ENCODE data around the gene PRKACB. TPM values are rescaled to one million over a fixed set of nuclear protein-coding genes. Genes with fewer than 3 reads are reported as not detected.

The PRKACB gene
- total RNA-seq, 4 donors from 2014 or later: 37.4 to 57.7 (median 50.9) TPM

DNA sequence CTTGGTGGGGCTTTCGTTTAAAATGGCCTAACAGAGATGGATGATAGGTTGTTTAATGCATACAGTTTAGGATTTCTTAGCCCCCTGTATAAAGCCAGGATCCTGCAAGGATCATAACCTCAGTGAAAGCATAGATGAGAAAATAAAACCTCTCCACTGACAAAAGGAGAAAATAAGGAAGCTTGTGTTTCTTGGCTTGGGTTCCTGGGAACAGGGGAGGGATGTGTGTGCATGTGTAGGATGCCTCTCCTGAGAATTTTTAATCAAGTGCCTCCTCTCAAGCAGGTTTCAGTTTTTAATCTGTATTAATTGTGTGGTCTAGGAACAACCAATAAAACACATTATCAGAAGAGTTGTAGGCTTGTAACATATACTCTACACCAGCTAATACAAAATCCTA, 26.1 kb downstream of the PRKACB start:
- 67 to 88% methylated on average over 1 of the region's 1 CpG for WGBS, 2 donors (ENCODE audit: low coverage in 1 of 2)
- Histone ChIP-seq H3K4me1 (peaks cover 0 to 7% (median 0%) of the 10 kb centered on the region in 3 donors), H3K27ac (no peak overlapping the region), H3K36me3 (no peaks in the 10 kb centered on the region), H3K9me3 (no peaks in the 10 kb centered on the region), H3K4me3 (no peak overlapping the region), H3K27me3 (no peaks in the 10 kb centered on the region)
- no peak for ATAC-seq
- no peak for TF ChIP-seq POLR2A (IDR thresholded peaks at IDR 0.05)
- TF ChIP-seq, protein P1, sequence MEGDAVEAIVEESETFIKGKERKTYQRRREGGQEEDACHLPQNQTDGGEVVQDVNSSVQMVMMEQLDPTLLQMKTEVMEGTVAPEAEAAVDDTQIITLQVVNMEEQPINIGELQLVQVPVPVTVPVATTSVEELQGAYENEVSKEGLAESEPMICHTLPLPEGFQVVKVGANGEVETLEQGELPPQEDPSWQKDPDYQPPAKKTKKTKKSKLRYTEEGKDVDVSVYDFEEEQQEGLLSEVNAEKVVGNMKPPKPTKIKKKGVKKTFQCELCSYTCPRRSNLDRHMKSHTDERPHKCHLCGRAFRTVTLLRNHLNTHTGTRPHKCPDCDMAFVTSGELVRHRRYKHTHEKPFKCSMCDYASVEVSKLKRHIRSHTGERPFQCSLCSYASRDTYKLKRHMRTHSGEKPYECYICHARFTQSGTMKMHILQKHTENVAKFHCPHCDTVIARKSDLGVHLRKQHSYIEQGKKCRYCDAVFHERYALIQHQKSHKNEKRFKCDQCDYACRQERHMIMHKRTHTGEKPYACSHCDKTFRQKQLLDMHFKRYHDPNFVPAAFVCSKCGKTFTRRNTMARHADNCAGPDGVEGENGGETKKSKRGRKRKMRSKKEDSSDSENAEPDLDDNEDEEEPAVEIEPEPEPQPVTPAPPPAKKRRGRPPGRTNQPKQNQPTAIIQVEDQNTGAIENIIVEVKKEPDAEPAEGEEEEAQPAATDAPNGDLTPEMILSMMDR (IDR thresholded peaks at IDR 0.05): no peak
- TF ChIP-seq EP300 (IDR thresholded peaks at IDR 0.05): no peak
- no peak for TF ChIP-seq POLR2AphosphoS5 (IDR thresholded peaks at IDR 0.05)

GRCh38 chr1:84171481-84171880, 27.4 kb downstream of the PRKACB start:
- WGBS, 2 donors (ENCODE audit: low coverage in 1 of 2): 85 to 97% methylated on average over 2 of the region's 2 CpGs
- no peaks in the 10 kb centered on the region for H3K9me3 ChIP-seq
- no peaks in the 10 kb centered on the region for H3K4me1 ChIP-seq
- H3K4me3 ChIP-seq: no peak overlapping the region
- no peaks in the 10 kb centered on the region for H3K36me3 ChIP-seq
- no peak for TF ChIP-seq EP300 (IDR thresholded peaks at IDR 0.05)
- no peak for TF ChIP-seq POLR2A (IDR thresholded peaks at IDR 0.05)
- TF ChIP-seq, protein P1 (IDR thresholded peaks at IDR 0.05): no peak
- TF ChIP-seq POLR2AphosphoS5 (IDR thresholded peaks at IDR 0.05): no peak
- ATAC-seq: no peak
- H3K27me3 ChIP-seq: no peaks in the 10 kb centered on the region
- no peak overlapping the region for H3K27ac ChIP-seq

DNA sequence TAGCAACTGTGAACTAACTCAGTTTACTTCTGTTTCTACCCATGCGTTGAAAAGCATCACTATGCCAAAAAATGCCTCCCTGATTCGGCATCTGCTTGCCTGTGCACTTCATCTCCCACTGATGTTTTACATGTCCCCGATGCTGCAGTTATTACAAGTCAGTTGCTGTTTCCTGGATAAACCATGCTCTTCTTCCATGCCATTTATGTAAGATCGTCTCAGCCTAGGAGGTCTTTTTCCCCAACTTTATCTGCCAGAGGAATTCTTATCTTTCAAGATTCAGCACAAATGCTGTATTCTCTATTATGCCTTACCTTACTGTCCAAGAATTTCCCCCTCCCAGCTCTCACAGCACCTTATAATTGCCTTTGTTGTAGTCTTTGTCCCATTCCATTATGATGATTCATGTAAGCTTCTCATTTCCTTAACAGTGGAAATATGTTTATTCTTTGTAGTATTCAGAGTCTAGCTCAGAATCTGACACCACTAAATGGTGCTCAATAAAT, 30.0 kb downstream of the PRKACB start:
- Histone ChIP-seq H3K9me3 (no peaks in the 10 kb centered on the region), H3K27me3 (no peaks in the 10 kb centered on the region), H3K27ac (no peak overlapping the region), H3K36me3 (no peaks in the 10 kb centered on the region), H3K4me3 (no peak overlapping the region), H3K4me1 (no peaks in the 10 kb centered on the region)
- ATAC-seq: no peak
- WGBS, 2 donors (ENCODE audit: low coverage in 1 of 2): 79 to 96% methylated on average over 4 of the region's 4 CpGs
- TF ChIP-seq POLR2AphosphoS5 (IDR thresholded peaks at IDR 0.05) (no peak), POLR2A (IDR thresholded peaks at IDR 0.05) (no peak), EP300 (IDR thresholded peaks at IDR 0.05) (no peak)
- TF ChIP-seq, protein P1 (IDR thresholded peaks at IDR 0.05): no peak

DNA sequence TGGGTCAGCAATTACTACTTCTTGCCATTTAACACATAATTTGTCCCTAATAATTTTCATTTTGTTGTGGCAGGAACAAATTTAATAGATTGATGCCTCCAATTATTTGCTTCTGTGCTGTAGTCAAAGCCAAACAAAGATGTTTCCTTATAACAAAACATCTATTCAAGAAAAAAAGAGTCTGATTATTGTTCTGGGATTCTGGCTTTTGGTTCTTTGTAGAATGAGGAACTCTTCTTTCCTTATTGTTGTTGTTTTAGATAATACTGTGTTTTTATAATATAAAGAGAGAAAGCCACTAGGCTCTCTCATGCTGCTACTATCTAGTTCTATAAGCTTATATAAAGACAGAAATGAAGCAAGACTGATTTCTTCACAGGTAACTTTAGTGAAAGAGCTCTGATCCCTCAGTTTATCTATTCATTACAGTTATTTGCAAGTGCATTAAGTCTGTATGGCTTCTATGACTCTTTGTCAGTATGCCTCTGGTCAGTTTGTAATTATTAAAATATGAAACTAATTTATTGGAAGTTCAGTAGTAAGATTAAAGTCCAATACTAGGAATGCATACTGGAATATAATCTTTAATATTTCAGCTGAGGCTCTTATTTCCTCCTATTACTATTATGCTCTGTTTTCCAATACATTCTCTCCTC, 37.4 kb downstream of the PRKACB start:
- no peak overlapping the region for H3K4me3 ChIP-seq
- no peak for ATAC-seq
- H3K27ac ChIP-seq: no peak overlapping the region
- TF ChIP-seq POLR2A (IDR thresholded peaks at IDR 0.05) (no peak), POLR2AphosphoS5 (IDR thresholded peaks at IDR 0.05) (no peak), EP300 (IDR thresholded peaks at IDR 0.05) (no peak)
- TF ChIP-seq, protein P1 (IDR thresholded peaks at IDR 0.05): no peak
- H3K27me3 ChIP-seq: no peaks in the 10 kb centered on the region
- H3K36me3 ChIP-seq: peaks cover 0 to 23% of the 10 kb centered on the region in 2 donors
- H3K9me3 ChIP-seq: no peaks in the 10 kb centered on the region
- H3K4me1 ChIP-seq: no peaks in the 10 kb centered on the region

DNA sequence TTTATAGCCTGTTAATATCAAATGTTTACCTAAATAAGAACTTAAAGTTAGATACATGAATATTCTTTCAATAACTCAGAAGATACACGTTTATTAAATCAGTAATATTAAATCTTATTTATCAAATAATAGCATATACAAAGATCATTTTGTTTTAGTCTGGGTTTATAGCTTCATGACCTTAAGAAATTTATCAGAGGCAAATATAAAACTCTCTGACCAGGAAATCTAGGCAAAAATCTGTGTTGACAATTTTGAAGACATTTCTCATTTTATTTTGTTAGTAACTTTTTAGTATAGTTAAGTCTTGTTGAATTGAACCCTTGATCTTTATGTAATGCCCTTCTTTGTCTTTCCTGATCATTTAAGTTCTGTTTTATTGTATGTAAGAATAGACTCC, 46.4 kb downstream of the PRKACB start:
- no peak overlapping the region for H3K27ac ChIP-seq
- no peaks in the 10 kb centered on the region for H3K4me1 ChIP-seq
- H3K27me3 ChIP-seq: no peaks in the 10 kb centered on the region
- peaks cover 0 to 70% of the 10 kb centered on the region in 2 donors for H3K36me3 ChIP-seq
- H3K9me3 ChIP-seq: peaks cover 0 to 29% (median 0%) of the 10 kb centered on the region in 3 donors
- no peak for ATAC-seq
- WGBS, 2 donors (ENCODE audit: low coverage in 1 of 2): 86 to 100% methylated on average over 1 of the region's 1 CpG
- TF ChIP-seq POLR2AphosphoS5 (IDR thresholded peaks at IDR 0.05): no peak
- no peak for TF ChIP-seq EP300 (IDR thresholded peaks at IDR 0.05)
- TF ChIP-seq, protein P1 (IDR thresholded peaks at IDR 0.05): no peak
- no peak for TF ChIP-seq POLR2A (IDR thresholded peaks at IDR 0.05)
- no peak overlapping the region for H3K4me3 ChIP-seq

Measured in gastroesophageal sphincter (tissue), 4 donors.